ENCODE data around the gene GLYATL1B. TPM values are rescaled to one million over a fixed set of nuclear protein-coding genes. Genes with fewer than 3 reads are reported as not detected.
A peak's percentile ranks its signal among the peaks of the same experiment; 100 is the strongest.
"Not testable (repeated sequence)": the region's sequence is repeated elsewhere in the genome, so short reads cannot be mapped to it uniquely, and the experiment has no call there.

The GLYATL1B gene
- total RNA-seq, 6 experiments from 2014 or later, result not detected

GRCh38 chr11:59079086-59079485, 7.0 kb upstream of the GLYATL1B start:
- TF ChIP-seq CTCF (IDR thresholded peaks at IDR 0.05), result no peak
- H3K27ac Mint-ChIP-seq, result no peak overlapping the region
- peaks cover 28% of the 10 kb centered on the region for H3K4me1 Mint-ChIP-seq (ENCODE audit: low read depth)
- no peak for DNase-seq
- H3K36me3 Mint-ChIP-seq (ENCODE audit: low read depth), result no peaks in the 10 kb centered on the region
- H3K4me3 Mint-ChIP-seq, result no peak overlapping the region
- H3K27me3 Mint-ChIP-seq (ENCODE audit: insufficient read depth), result peaks cover 10% of the 10 kb centered on the region; the same call in 1 of the 2 replicates
- no peaks in the 10 kb centered on the region for H3K9me3 Mint-ChIP-seq

- not testable (repeated sequence) for H3K27ac Mint-ChIP-seq; H3K9me3 Mint-ChIP-seq; DNase-seq; H3K36me3 Mint-ChIP-seq (ENCODE audit: low read depth); H3K4me3 Mint-ChIP-seq
- peaks cover 28% of the 10 kb centered on the region for H3K4me1 Mint-ChIP-seq (ENCODE audit: low read depth)
- H3K27me3 Mint-ChIP-seq (ENCODE audit: insufficient read depth), result peaks cover 13% of the 10 kb centered on the region; the same call in 1 of the 2 replicates
Observed at GRCh38 chr11:59080421-59080820, 5.7 kb upstream of the GLYATL1B start.

- peaks cover 28% of the 10 kb centered on the region for H3K4me1 Mint-ChIP-seq (ENCODE audit: low read depth)
- not testable (repeated sequence) for H3K27ac Mint-ChIP-seq; H3K36me3 Mint-ChIP-seq (ENCODE audit: low read depth); H3K4me3 Mint-ChIP-seq; DNase-seq; H3K9me3 Mint-ChIP-seq
- peaks cover 15% of the 10 kb centered on the region for H3K27me3 Mint-ChIP-seq (ENCODE audit: insufficient read depth)
Observed at GRCh38 chr11:59081430-59082020, 4.6 kb upstream of the GLYATL1B start.

- H3K36me3 Mint-ChIP-seq (ENCODE audit: low read depth), result no peaks in the 10 kb centered on the region
Observed at GRCh38 chr11:59088162-59088561, 2.1 kb downstream of the GLYATL1B start.

GRCh38 chr11:59093576-59093975, 7.5 kb downstream of the GLYATL1B start:
- H3K36me3 Mint-ChIP-seq (ENCODE audit: low read depth); DNase-seq; H3K27ac Mint-ChIP-seq; H3K9me3 Mint-ChIP-seq; H3K4me3 Mint-ChIP-seq; H3K4me1 Mint-ChIP-seq (ENCODE audit: low read depth): not testable (repeated sequence)
- peaks cover 15% of the 10 kb centered on the region for H3K27me3 Mint-ChIP-seq (ENCODE audit: insufficient read depth)

More at GRCh38 chr11:59088162-59088561, 2.1 kb downstream of the GLYATL1B start:
- Mint-ChIP-seq H3K27me3 (ENCODE audit: insufficient read depth) (peaks cover 8% of the 10 kb centered on the region), H3K27ac (no peak overlapping the region), H3K4me3 (no peak overlapping the region), H3K4me1 (ENCODE audit: low read depth) (no peaks in the 10 kb centered on the region), H3K9me3 (no peaks in the 10 kb centered on the region)
- no peak for TF ChIP-seq CTCF (IDR thresholded peaks at IDR 0.05)
- no peak for DNase-seq

- H3K9me3 Mint-ChIP-seq; H3K4me3 Mint-ChIP-seq; H3K27ac Mint-ChIP-seq; H3K4me1 Mint-ChIP-seq (ENCODE audit: low read depth); H3K36me3 Mint-ChIP-seq (ENCODE audit: low read depth); DNase-seq: not testable (repeated sequence)
- H3K27me3 Mint-ChIP-seq (ENCODE audit: insufficient read depth), result peaks cover 15% of the 10 kb centered on the region
Observed at GRCh38 chr11:59095225-59095624, 9.1 kb downstream of the GLYATL1B start.

- DNase-seq; H3K27ac Mint-ChIP-seq; H3K9me3 Mint-ChIP-seq; H3K4me1 Mint-ChIP-seq (ENCODE audit: low read depth); H3K4me3 Mint-ChIP-seq; H3K36me3 Mint-ChIP-seq (ENCODE audit: low read depth): not testable (repeated sequence)
- peaks cover 19% of the 10 kb centered on the region for H3K27me3 Mint-ChIP-seq (ENCODE audit: insufficient read depth)
Observed at GRCh38 chr11:59095972-59096575, 10.0 kb downstream of the GLYATL1B start.

- no peaks in the 10 kb centered on the region for H3K36me3 Mint-ChIP-seq (ENCODE audit: low read depth)
- peaks cover 19% of the 10 kb centered on the region for H3K27me3 Mint-ChIP-seq (ENCODE audit: insufficient read depth)
- H3K4me3 Mint-ChIP-seq, result no peak overlapping the region
- H3K9me3 Mint-ChIP-seq, result no peaks in the 10 kb centered on the region
- H3K4me1 Mint-ChIP-seq (ENCODE audit: low read depth), result peaks cover 7% of the 10 kb centered on the region; the same call in 1 of the 2 replicates
- H3K27ac Mint-ChIP-seq, result no peak overlapping the region
- peak; percentile 83 for TF ChIP-seq CTCF (IDR thresholded peaks at IDR 0.05)
- DNase-seq, result peak; percentile 40
Observed at GRCh38 chr11:59097113-59097708, 11.1 kb downstream of the GLYATL1B start.

GRCh38 chr11:59097938-59098337, 11.8 kb downstream of the GLYATL1B start:
- not testable (repeated sequence) for H3K27ac Mint-ChIP-seq; DNase-seq; H3K36me3 Mint-ChIP-seq (ENCODE audit: low read depth); H3K4me3 Mint-ChIP-seq; H3K9me3 Mint-ChIP-seq
- H3K4me1 Mint-ChIP-seq (ENCODE audit: low read depth), result peaks cover 11% of the 10 kb centered on the region; the same call in 1 of the 2 replicates
- peaks cover 19% of the 10 kb centered on the region for H3K27me3 Mint-ChIP-seq (ENCODE audit: insufficient read depth)

Data from HFFc6 (cell line).